Measurements from ENCODE around the gene LNPK.

DNA sequence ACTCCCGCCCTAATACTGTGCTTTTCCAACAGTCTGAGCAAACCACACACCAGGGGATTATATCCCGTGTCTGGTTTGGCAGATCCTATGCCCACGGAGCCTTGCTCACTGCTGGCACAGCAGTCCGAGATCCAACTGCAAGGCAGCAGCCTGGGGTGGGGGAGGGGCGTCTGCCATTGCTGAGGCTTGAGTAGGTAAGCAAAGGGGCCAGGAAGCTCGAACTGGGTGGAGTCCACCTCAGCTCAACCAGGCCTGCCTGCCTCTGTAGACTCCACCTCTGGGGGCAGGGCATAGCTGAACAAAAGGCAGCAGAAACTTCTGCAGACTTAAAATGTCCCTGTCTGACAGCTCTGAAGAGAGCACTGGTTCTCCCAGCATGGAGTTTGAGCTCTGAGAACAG is 44.2 kb downstream of the LNPK start:
- TF ChIP-seq, protein P1, sequence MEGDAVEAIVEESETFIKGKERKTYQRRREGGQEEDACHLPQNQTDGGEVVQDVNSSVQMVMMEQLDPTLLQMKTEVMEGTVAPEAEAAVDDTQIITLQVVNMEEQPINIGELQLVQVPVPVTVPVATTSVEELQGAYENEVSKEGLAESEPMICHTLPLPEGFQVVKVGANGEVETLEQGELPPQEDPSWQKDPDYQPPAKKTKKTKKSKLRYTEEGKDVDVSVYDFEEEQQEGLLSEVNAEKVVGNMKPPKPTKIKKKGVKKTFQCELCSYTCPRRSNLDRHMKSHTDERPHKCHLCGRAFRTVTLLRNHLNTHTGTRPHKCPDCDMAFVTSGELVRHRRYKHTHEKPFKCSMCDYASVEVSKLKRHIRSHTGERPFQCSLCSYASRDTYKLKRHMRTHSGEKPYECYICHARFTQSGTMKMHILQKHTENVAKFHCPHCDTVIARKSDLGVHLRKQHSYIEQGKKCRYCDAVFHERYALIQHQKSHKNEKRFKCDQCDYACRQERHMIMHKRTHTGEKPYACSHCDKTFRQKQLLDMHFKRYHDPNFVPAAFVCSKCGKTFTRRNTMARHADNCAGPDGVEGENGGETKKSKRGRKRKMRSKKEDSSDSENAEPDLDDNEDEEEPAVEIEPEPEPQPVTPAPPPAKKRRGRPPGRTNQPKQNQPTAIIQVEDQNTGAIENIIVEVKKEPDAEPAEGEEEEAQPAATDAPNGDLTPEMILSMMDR (IDR thresholded peaks at IDR 0.05): no peak
- TF ChIP-seq POLR2A (IDR thresholded peaks at IDR 0.05): no peak

All from Peyer's patch (tissue), 4 donors.